Fibroblast of peridontal ligament (primary cell): ENCODE data around the gene ALKBH8.
A peak's percentile ranks its signal among the peaks of the same experiment; 100 is the strongest.
"Not testable (repeated sequence)": the region's sequence is repeated elsewhere in the genome, so short reads cannot be mapped to it uniquely, and the experiment has no call there.

ENCODE experiments used
- DNase-seq: peaks from one replicate; pipeline ENCODE4 v3.0.0-alpha.2; 2010; ENCODE audit errors: extremely low read depth

Gene ALKBH8

GRCh38 chr11:107565219-107565937, at the start of gene ALKBH8:
Gene ALKBH8, minus strand, starts transcription at chr11:107565735. Its CDS starts 4,842 bp downstream, at chr11:107560893.
- peak; percentile 61 for DNase-seq

- no peak for DNase-seq
These were observed 46.9 kb upstream of the ALKBH8 start for GRCh38 chr11:107612445-107612844.

- no peak for DNase-seq
These were observed 44.1 kb upstream of the ALKBH8 start for GRCh38 chr11:107609400-107610218.

- DNase-seq = no peak
These were observed 43.3 kb upstream of the ALKBH8 start for GRCh38 chr11:107608809-107609208.

GRCh38 chr11:107606141-107606540, 40.6 kb upstream of the ALKBH8 start:
- no peak for DNase-seq

- DNase-seq = no peak
These were observed 39.8 kb upstream of the ALKBH8 start for GRCh38 chr11:107605061-107606006.

GRCh38 chr11:107598225-107599139, 32.9 kb upstream of the ALKBH8 start:
- no peak for DNase-seq

GRCh38 chr11:107594736-107595135, 29.2 kb upstream of the ALKBH8 start:
- no peak for DNase-seq

GRCh38 chr11:107593951-107594350, 28.4 kb upstream of the ALKBH8 start:
- no peak for DNase-seq

- DNase-seq = peak; percentile 15
These were observed 27.3 kb upstream of the ALKBH8 start for GRCh38 chr11:107592813-107593212.

GRCh38 chr11:107592231-107592590, 26.7 kb upstream of the ALKBH8 start:
- DNase-seq = no peak

- DNase-seq = peak; percentile 13
These were observed 26.1 kb upstream of the ALKBH8 start for GRCh38 chr11:107591378-107592230.

GRCh38 chr11:107590460-107591377, 25.2 kb upstream of the ALKBH8 start, which contains the start of gene ELMOD1:
Gene ELMOD1, plus strand, starts transcription at chr11:107591147. Its CDS starts 27,043 bp downstream, at chr11:107618190.
- no peak for DNase-seq

GRCh38 chr11:107587306-107587979, 21.9 kb upstream of the ALKBH8 start:
- DNase-seq = no peak

GRCh38 chr11:107583629-107584195, 18.2 kb upstream of the ALKBH8 start:
- DNase-seq = no peak

- no peak for DNase-seq
These were observed 15.6 kb upstream of the ALKBH8 start for GRCh38 chr11:107581147-107581546.

- DNase-seq = not testable (repeated sequence)
These were observed 13.6 kb upstream of the ALKBH8 start for GRCh38 chr11:107579169-107579568.

- no peak for DNase-seq
These were observed 11.8 kb upstream of the ALKBH8 start for GRCh38 chr11:107577346-107577711.
